ENCODE data around the gene TAX1BP3. TPM values are rescaled to one million over a fixed set of nuclear protein-coding genes. Genes with fewer than 3 reads are reported as not detected.

TAX1BP3 gene
- total RNA-seq, 1 donor from 2014 or later, result 22.8 TPM

GRCh38 chr17:3626831-3627768, 41.3 kb downstream of the TAX1BP3 start:
- no peak for DNase-seq

GRCh38 chr17:3622977-3623594, 45.3 kb downstream of the TAX1BP3 start:
- DNase-seq, result no peak

DNA sequence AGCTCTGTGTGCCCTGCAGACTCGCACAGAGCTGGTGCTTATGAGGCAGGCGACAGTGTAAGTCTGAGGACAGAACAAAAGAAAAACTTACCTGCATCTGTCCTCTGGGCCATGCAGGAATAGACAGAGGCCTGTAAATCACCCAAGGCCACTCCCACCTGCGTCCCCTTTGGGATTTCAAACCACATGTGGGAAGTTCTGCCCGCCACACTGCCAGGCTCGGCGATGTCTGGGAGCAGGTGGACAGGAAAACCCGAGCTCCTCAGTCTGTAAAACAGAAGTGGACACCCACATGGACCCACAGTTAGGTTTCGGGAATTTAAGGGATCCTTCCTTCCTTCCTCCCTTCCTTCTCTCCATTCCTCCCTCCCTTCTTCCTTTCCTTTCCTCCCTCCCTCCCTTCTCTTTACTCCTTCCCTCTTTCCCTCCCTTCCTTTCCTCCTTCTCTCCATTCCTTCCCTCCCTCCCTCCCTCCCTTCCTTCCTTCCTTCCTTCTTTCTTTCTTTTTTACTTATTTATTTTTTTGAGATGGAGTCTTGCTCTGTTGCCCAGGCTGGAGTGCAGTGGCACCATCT, 47.1 kb downstream of the TAX1BP3 start:
- DNase-seq, result no peak

- DNase-seq, result no peak
These were observed 53.1 kb downstream of the TAX1BP3 start for GRCh38 chr17:3615160-3615870.

DNA sequence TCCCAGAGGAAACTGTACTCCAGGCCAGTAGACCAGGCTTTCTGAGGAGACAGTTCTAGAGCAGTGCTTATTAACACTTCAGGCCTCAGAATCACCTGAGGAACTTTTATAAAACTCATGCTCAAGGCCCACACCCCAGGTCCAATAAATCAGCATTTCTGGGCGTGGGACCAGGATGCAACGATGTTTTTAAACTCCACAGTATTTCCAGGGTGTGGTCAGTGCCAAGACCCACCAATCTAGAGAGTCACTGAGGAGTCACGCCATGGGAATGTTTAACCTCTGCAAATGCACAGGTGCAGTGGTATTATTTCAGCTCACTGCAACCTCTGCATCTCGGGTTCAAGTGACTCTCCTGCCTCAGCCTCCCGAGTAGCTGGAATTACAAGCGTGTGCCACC, 55.3 kb downstream of the TAX1BP3 start:
- DNase-seq, result no peak

Other genes with a start within 250 kb of the TAX1BP3 start
- gene OR1E2, start 234.7 kb downstream of the TAX1BP3 start, total RNA-seq, result not detected
- gene SPATA22, start 196.8 kb downstream of the TAX1BP3 start, total RNA-seq, result 0.78 TPM
- 1.4 TPM for gene ASPA, start 192.6 kb downstream of the TAX1BP3 start, total RNA-seq
- gene TRPV3, start 110.8 kb downstream of the TAX1BP3 start, total RNA-seq, result 0.47 TPM
- gene TRPV1, start 59.2 kb downstream of the TAX1BP3 start, total RNA-seq, result 3.3 TPM
- 10.0 TPM for gene SHPK, start 32.3 kb downstream of the TAX1BP3 start, total RNA-seq
- 7.0 TPM for gene CTNS, start 31.8 kb downstream of the TAX1BP3 start, total RNA-seq
- 8.1 TPM for gene EMC6, start 234 bp upstream of the TAX1BP3 start, total RNA-seq
- 10.0 TPM for gene P2RX5, start 27.6 kb upstream of the TAX1BP3 start, total RNA-seq
- 0.62 TPM for gene HASPIN, start 55.3 kb upstream of the TAX1BP3 start, total RNA-seq
- gene ITGAE, start 132.6 kb upstream of the TAX1BP3 start, total RNA-seq, result 6.2 TPM
- gene NCBP3, start 177.7 kb upstream of the TAX1BP3 start, total RNA-seq, result 24.5 TPM
- 8.9 TPM for gene CAMKK1, start 224.5 kb upstream of the TAX1BP3 start, total RNA-seq
- not detected for gene P2RX1, start 247.9 kb upstream of the TAX1BP3 start, total RNA-seq